OCI-LY3 (cell line): ENCODE measurements around the gene GNAL.

Experiments used
- H2AFZ ChIP-seq: fragments of 200-600, 300-600 bp; shearing (Covaris generic); 2 replicates; pipeline ENCODE4 v1.6.0; 2014; ENCODE audit warnings: antibody characterized with exemption, low read depth, low read length
- H3K27ac ChIP-seq: fragments of 200-600, 300-600 bp; sonication (generic); 2 replicates; pipeline ENCODE4 v1.5.1; 2014; ENCODE audit warnings: mild to moderate bottlenecking, low read length, moderate library complexity, mixed read lengths
- H3K27me3 ChIP-seq: fragments of 200-600, 300-600 bp; sonication (generic); 2 replicates; pipeline ENCODE4 v1.6.1; 2014; ENCODE audit warnings: low read depth, low read length, mixed read lengths
- H3K36me3 ChIP-seq: fragments of 200-600, 300-600 bp; sonication (generic); replicated peaks from 2 replicates; pipeline ENCODE3; 2014; ENCODE audit warnings: low read depth, low read length, mixed read lengths
- H3K4me1 ChIP-seq: fragments of 300-600, 200-600 bp; sonication (generic); 2 replicates; pipeline ENCODE4 v1.6.1; 2014; ENCODE audit warnings: low read length, mixed read lengths
- H3K4me2 ChIP-seq: fragments of 200-600, 300-600 bp; sonication (generic); 2 replicates; pipeline ENCODE4 v1.6.1; 2014; ENCODE audit warnings: low read length, mixed read lengths
- H3K4me3 ChIP-seq: fragments of 300-600, 200-600 bp; sonication (generic); 2 replicates; pipeline ENCODE4 v1.5.1; 2014; ENCODE audit warnings: antibody characterized with exemption, mild to moderate bottlenecking, low read length, moderate library complexity
- H3K79me2 ChIP-seq: fragments of 300-600, 200-600 bp; shearing (Covaris generic); 2 replicates; pipeline ENCODE4 v1.6.1; 2014; ENCODE audit warnings: mild to moderate bottlenecking, low read length, mixed read lengths
- H3K9ac ChIP-seq: fragments of 300-600, 200-600 bp; shearing (Covaris generic); 2 replicates; pipeline ENCODE4 v1.6.0; 2014; ENCODE audit warnings: mild to moderate bottlenecking, low read length, moderate library complexity
- H3K9me3 ChIP-seq: fragments of 200-600, 300-600 bp; shearing (Covaris generic); 2 replicates; pipeline ENCODE4 v1.6.1; 2014; ENCODE audit warnings: low read length, mixed read lengths; ENCODE audit not compliant: insufficient read depth
- H4K20me1 ChIP-seq: fragments of 200-600, 300-600 bp; sonication (generic); 2 replicates; pipeline ENCODE4 v1.6.1; 2016; ENCODE audit warnings: low read length, mixed read lengths; ENCODE audit not compliant: insufficient read depth
- CTCF ChIP-seq: fragments of 200-600, 300-600 bp; sonication (generic); IDR thresholded peaks from 2 replicates; pipeline ENCODE4 v1.5.1; 2014; ENCODE audit warnings: antibody characterized with exemption, low read length, low read depth
- EZH2phosphoT487 ChIP-seq: fragments of 200-600 bp; shearing (Covaris generic); IDR thresholded peaks from 2 replicates; pipeline ENCODE4 v1.6.1; 2018; ENCODE audit warnings: antibody characterized with exemption, mixed run types, low read depth

Gene GNAL

DNA sequence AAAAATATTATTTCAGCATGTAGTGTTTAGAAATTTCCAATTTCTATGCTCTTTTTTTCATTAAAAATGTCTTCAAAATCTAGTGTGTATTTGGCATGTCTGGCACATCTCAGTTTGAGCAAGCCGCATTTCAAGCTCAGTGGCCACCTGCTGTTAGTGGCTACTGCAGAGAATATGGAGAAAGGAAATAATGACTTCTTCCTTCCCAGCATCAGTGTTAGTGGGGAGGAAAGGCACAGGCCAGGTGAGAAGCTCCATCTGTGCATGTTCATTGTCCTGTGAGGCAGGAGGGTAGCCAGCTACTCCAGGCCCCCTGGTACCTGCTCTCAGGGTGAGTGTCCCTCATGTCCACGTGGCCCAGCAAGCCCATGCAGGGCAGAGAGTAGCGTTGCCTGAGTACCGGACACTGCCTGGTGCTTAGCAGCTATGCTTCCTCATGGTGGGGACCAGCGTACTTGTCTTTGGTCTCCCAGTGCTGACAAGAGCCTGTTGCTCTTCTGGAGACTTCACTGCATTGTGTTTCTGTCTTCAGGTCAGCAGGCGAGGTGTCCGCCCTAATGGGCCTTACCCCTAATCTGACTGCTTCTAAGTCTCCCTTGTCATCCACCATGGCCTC, 94.8 kb downstream of the GNAL start:
- Histone ChIP-seq H3K36me3 (no peaks in the 10 kb centered on the region), H3K27me3 (peaks cover 33% of the 10 kb centered on the region), H3K79me2 (no peaks in the 10 kb centered on the region), H3K4me1 (no peaks in the 10 kb centered on the region), H3K9ac (no peak overlapping the region), H3K4me3 (no peak overlapping the region), H4K20me1 (no peaks in the 10 kb centered on the region), H3K9me3 (no peaks in the 10 kb centered on the region), H3K4me2 (no peak overlapping the region), H3K27ac (no peak overlapping the region), H2AFZ (no peak overlapping the region)
- no peak for TF ChIP-seq EZH2phosphoT487
- TF ChIP-seq CTCF: no peak

DNA sequence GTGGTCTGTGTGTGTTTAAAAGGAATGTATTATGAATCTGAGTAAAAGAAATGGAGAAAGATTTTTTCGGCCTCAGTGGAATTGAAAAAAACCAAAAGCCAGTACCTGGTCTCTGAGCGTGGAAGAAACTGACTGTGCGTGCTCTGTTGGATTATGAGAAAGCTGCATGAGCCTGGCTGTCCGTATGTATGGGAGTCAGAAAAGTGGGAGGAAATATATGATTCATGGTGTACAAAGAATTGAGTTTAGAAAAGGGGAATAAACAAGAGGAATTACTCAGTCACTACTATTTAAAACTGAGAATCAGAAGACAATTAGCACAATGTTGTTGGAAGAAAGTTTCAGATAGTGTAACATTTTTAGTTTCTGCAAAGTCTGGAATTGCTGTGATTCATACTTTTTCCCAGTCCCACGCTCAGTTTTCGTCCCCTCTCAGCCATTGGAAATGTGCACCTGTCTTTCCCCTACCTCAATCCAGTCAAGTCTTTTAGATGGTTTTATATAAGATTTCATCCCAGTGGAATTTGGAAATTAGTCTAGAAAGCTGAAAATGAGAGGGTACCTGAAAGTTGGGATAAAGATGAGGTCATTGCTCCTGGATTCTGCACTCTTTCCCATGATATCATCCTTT, 95.7 kb downstream of the GNAL start:
- Histone ChIP-seq H3K9me3 (no peaks in the 10 kb centered on the region), H3K4me2 (no peak overlapping the region), H3K27me3 (peaks cover 23% of the 10 kb centered on the region), H3K27ac (no peak overlapping the region), H3K79me2 (no peaks in the 10 kb centered on the region), H3K4me3 (no peak overlapping the region), H3K36me3 (no peaks in the 10 kb centered on the region), H3K9ac (no peak overlapping the region), H2AFZ (no peak overlapping the region), H4K20me1 (no peaks in the 10 kb centered on the region), H3K4me1 (no peaks in the 10 kb centered on the region)
- TF ChIP-seq CTCF (no peak), EZH2phosphoT487 (no peak)

GRCh38 chr18:11785444-11786055, 96.5 kb downstream of the GNAL start:
- TF ChIP-seq EZH2phosphoT487: no peak
- no peak for TF ChIP-seq CTCF
- H3K27me3 ChIP-seq: peaks cover 17% of the 10 kb centered on the region
- H4K20me1 ChIP-seq: no peaks in the 10 kb centered on the region
- no peaks in the 10 kb centered on the region for H3K36me3 ChIP-seq
- H3K27ac ChIP-seq: no peak overlapping the region
- no peaks in the 10 kb centered on the region for H3K79me2 ChIP-seq
- no peak overlapping the region for H3K4me2 ChIP-seq
- H3K4me3 ChIP-seq: no peak overlapping the region
- no peaks in the 10 kb centered on the region for H3K9me3 ChIP-seq
- H3K9ac ChIP-seq: no peak overlapping the region
- no peaks in the 10 kb centered on the region for H3K4me1 ChIP-seq
- H2AFZ ChIP-seq: no peak overlapping the region

DNA sequence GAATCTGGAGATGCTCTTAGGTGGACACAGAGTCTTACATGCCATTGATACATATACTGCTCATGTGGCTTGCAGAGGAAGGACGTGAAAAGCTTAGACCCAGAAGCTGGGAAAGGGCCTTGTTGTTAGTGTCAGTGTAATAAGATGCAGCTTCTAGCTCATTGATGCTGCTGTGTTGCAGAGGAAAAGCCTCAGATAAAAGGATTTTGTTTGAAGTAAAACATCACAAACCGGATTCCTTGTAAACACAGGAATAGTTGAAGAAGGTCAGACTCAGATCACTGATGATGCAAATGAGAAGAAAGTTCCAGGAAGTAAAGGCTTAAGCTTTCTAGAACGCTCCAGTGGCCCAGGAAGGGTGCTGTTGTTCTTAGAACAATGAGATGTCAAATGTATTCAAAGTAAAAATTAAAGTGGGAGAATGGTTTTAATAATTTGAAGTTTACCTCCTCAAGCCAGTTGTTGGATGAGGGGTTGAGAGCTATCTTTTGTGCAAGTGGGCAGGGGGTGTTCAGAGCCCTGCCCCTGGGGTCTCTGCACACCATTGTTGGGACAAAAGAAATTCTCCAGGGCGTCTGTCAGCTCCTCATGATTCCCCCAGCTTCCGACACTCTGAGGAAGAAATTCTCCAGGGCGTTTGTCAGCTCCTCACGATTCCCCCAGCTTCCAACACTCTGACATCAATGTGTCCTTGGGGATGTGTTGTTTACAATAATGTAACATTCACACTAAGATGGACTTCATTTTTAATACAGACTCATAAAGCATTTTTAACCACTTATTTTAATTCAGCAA, 100.8 kb downstream of the GNAL start:
- H2AFZ ChIP-seq: peak overlapping the region; percentile 64; the same call in 1 of the 2 replicates
- H3K4me1 ChIP-seq: no peaks in the 10 kb centered on the region
- no peaks in the 10 kb centered on the region for H3K27me3 ChIP-seq
- no peaks in the 10 kb centered on the region for H3K9me3 ChIP-seq
- no peak overlapping the region for H3K27ac ChIP-seq
- no peaks in the 10 kb centered on the region for H3K79me2 ChIP-seq
- H3K4me2 ChIP-seq: no peak overlapping the region
- H4K20me1 ChIP-seq: no peaks in the 10 kb centered on the region
- H3K4me3 ChIP-seq: no peak overlapping the region
- H3K36me3 ChIP-seq: no peaks in the 10 kb centered on the region
- no peak overlapping the region for H3K9ac ChIP-seq
- TF ChIP-seq CTCF (no peak), EZH2phosphoT487 (no peak)
